HL-60 (cell line): ENCODE measurements around the gene SLC49A4.

Experiments
- DNase-seq, 2 experiments: peaks; one replicate each; pipeline ENCODE4 v3.0.0-alpha.2; 2010 to 2020; ENCODE audit warnings: low read depth in 1 of 2, low spot score in 1 of 2
- H3K27ac ChIP-seq: fragments of 250-450 bp; sonication (Bioruptor Pico); replicated peaks from 2 replicates; pipeline ENCODE4 v1.5.1; 2020; ENCODE audit warnings: mild to moderate bottlenecking, moderate library complexity
- H3K27me3 ChIP-seq: fragments of 250-450 bp; sonication (Bioruptor Pico); 2 replicates; pipeline ENCODE4 v1.5.1; 2021; ENCODE audit warnings: mild to moderate bottlenecking, moderate library complexity; ENCODE audit not compliant: insufficient read depth, poor library complexity, severe bottlenecking
- H3K4me3 ChIP-seq: replicated peaks from 2 replicates; pipeline ENCODE4 v1.5.1; 2011; ENCODE audit warnings: mild to moderate bottlenecking, control low read depth, low read length; ENCODE audit not compliant: insufficient read depth
- GABPA ChIP-seq: IDR thresholded peaks from 2 replicates; pipeline ENCODE4 v1.6.1; 2012; ENCODE audit warnings: low read depth
- POLR2AphosphoS5 ChIP-seq: IDR thresholded peaks from 2 replicates; pipeline ENCODE4 v1.6.1; 2012; ENCODE audit warnings: low read depth
- REST ChIP-seq: IDR thresholded peaks from 2 replicates; pipeline ENCODE4 v1.6.1; 2012; ENCODE audit warnings: low read depth; ENCODE audit not compliant: insufficient replicate concordance
- SPI1 ChIP-seq: IDR thresholded peaks from 2 replicates; pipeline ENCODE4 v1.6.1; 2012; ENCODE audit warnings: low read depth, mild to moderate bottlenecking, borderline replicate concordance
- TF ChIP-seq, protein P1 (sequence below): IDR thresholded peaks from one replicate; pipeline ENCODE4 v1.5.1; 2011; ENCODE audit warnings: low read length, control low read depth, inconsistent platforms; ENCODE audit not compliant: insufficient read depth

SLC49A4 gene

GRCh38 chr3:122886946-122887345, 92.1 kb downstream of the SLC49A4 start:
- Histone ChIP-seq H3K4me3 (no peak overlapping the region), H3K27me3 (no peaks in the 10 kb centered on the region), H3K27ac (no peak overlapping the region)
- TF ChIP-seq GABPA = no peak
- no peak for TF ChIP-seq REST
- no peak for TF ChIP-seq SPI1
- TF ChIP-seq, protein P1, sequence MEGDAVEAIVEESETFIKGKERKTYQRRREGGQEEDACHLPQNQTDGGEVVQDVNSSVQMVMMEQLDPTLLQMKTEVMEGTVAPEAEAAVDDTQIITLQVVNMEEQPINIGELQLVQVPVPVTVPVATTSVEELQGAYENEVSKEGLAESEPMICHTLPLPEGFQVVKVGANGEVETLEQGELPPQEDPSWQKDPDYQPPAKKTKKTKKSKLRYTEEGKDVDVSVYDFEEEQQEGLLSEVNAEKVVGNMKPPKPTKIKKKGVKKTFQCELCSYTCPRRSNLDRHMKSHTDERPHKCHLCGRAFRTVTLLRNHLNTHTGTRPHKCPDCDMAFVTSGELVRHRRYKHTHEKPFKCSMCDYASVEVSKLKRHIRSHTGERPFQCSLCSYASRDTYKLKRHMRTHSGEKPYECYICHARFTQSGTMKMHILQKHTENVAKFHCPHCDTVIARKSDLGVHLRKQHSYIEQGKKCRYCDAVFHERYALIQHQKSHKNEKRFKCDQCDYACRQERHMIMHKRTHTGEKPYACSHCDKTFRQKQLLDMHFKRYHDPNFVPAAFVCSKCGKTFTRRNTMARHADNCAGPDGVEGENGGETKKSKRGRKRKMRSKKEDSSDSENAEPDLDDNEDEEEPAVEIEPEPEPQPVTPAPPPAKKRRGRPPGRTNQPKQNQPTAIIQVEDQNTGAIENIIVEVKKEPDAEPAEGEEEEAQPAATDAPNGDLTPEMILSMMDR = no peak
- TF ChIP-seq POLR2AphosphoS5 = no peak
- no peak for DNase-seq

GRCh38 chr3:122890077-122890719, 95.3 kb downstream of the SLC49A4 start:
- TF ChIP-seq, protein P1 = no peak
- TF ChIP-seq SPI1 (peak; percentile 34; the same call in 1 of the 2 replicates), GABPA (no peak), POLR2AphosphoS5 (no peak)
- Histone ChIP-seq H3K27me3 (no peaks in the 10 kb centered on the region), H3K27ac (no peak overlapping the region), H3K4me3 (no peak overlapping the region)
- peak in 1 of 2 experiments; percentile 15 for DNase-seq

GRCh38 chr3:122890720-122891220, 95.9 kb downstream of the SLC49A4 start:
- H3K27me3 ChIP-seq = no peaks in the 10 kb centered on the region
- TF ChIP-seq, protein P1 = no peak
- TF ChIP-seq SPI1 (no peak), GABPA (no peak), POLR2AphosphoS5 (no peak), REST (no peak)
- H3K4me3 ChIP-seq = no peak overlapping the region
- no peak overlapping the region for H3K27ac ChIP-seq
- DNase-seq = no peak
